GM23248 (cell line): ENCODE results near the gene AKNA. TPM values are rescaled to one million over a fixed set of nuclear protein-coding genes. Genes with fewer than 3 reads are reported as not detected.

ENCODE experiments used
- DNase-seq: peaks from one replicate; pipeline ENCODE4 v3.0.0-alpha.2; 2015
- H2AFZ ChIP-seq: fragments of 200-600 bp; sonication (generic); 2 replicates; pipeline ENCODE4 v1.6.1; 2016; ENCODE audit warnings: antibody characterized with exemption
- H3F3A ChIP-seq: fragments of 200-600 bp; sonication (generic); 2 replicates; pipeline ENCODE4 v1.6.1; 2016; ENCODE audit warnings: mild to moderate bottlenecking, antibody characterized with exemption, mixed run types; ENCODE audit not compliant: insufficient read depth
- H3K27ac ChIP-seq: fragments of 200-600 bp; sonication (generic); 2 replicates; pipeline ENCODE4 v1.5.1; 2016; ENCODE audit warnings: mild to moderate bottlenecking
- H3K27me3 ChIP-seq: fragments of 200-600 bp; sonication (generic); replicated peaks from 2 replicates; pipeline ENCODE4 v1.6.1; 2016; ENCODE audit warnings: mild to moderate bottlenecking; ENCODE audit not compliant: insufficient read depth
- H3K36me3 ChIP-seq: fragments of 200-600 bp; sonication (generic); 2 replicates; pipeline ENCODE4 v1.6.1; 2016; ENCODE audit warnings: low read depth, mild to moderate bottlenecking
- H3K4me1 ChIP-seq: fragments of 200-600 bp; sonication (generic); 2 replicates; pipeline ENCODE4 v1.6.1; 2016; ENCODE audit warnings: mild to moderate bottlenecking; ENCODE audit not compliant: insufficient read depth
- H3K4me2 ChIP-seq: fragments of 200-600 bp; sonication (generic); one replicate; pipeline ENCODE4 v1.6.1; 2016; ENCODE audit warnings: mild to moderate bottlenecking; ENCODE audit not compliant: unreplicated experiment
- H3K4me3 ChIP-seq: fragments of 200-600 bp; sonication (generic); 2 replicates; pipeline ENCODE4 v1.5.1; 2016; ENCODE audit warnings: mild to moderate bottlenecking
- H3K79me2 ChIP-seq: fragments of 200-600 bp; sonication (generic); 2 replicates; pipeline ENCODE4 v1.6.1; 2016; ENCODE audit warnings: mild to moderate bottlenecking; ENCODE audit not compliant: insufficient read depth
- H3K9ac ChIP-seq: fragments of 200-600 bp; sonication (generic); 2 replicates; pipeline ENCODE4 v1.6.1; 2016; ENCODE audit warnings: mild to moderate bottlenecking
- H3K9me2 ChIP-seq: fragments of 200-600 bp; sonication (generic); 2 replicates; pipeline ENCODE4 v1.6.1; 2016; ENCODE audit warnings: mixed run types, mild to moderate bottlenecking, moderate library complexity; ENCODE audit not compliant: insufficient read depth
- H3K9me3 ChIP-seq: fragments of 200-600 bp; sonication (generic); one replicate; pipeline ENCODE4 v1.6.1; 2017; ENCODE audit warnings: low read depth
- H4K20me1 ChIP-seq: fragments of 200-600 bp; sonication (generic); 2 replicates; pipeline ENCODE4 v1.6.0; 2016; ENCODE audit not compliant: insufficient read depth
- EZH2 ChIP-seq: fragments of 200-600 bp; sonication (generic); IDR thresholded peaks from 2 replicates; pipeline ENCODE4 v1.6.1; 2018; ENCODE audit warnings: antibody characterized with exemption, mild to moderate bottlenecking; ENCODE audit not compliant: insufficient read depth, poor library complexity, severe bottlenecking
- EZH2phosphoT487 ChIP-seq: fragments of 200-600 bp; sonication (generic); IDR thresholded peaks from 2 replicates; pipeline ENCODE4 v1.6.1; 2018; ENCODE audit warnings: antibody characterized with exemption, moderate library complexity, mild to moderate bottlenecking, low read depth; ENCODE audit not compliant: insufficient read depth
- WGBS, 2 experiments: methylation state at CpG; one replicate each; pipeline ENCODE4 v1.1.6; 2015 to 2017; ENCODE audit warnings: low lambda C conversion rate in 2 of 2, low coverage in 1 of 2; ENCODE audit errors: missing lambda C conversion rate in 2 of 2; 5-methylcytosine and 5-hydroxymethylcytosine counted together
- in situ Hi-C: fragments of 300-500 bp; cut with MboI; formaldehyde crosslinking; loops from 2 replicates; pipeline ENCODE4 v1.15.0; 2020
- polyA plus RNA-seq: library from polyadenylated mRNA; unstranded; fragments of >200 nt; fragmentation: Nextera tagmentation; extraction: Ambion mirVana; gene quantifications from 2 replicates; pipeline ENCODE4 v1.2.1, GENCODE V29; 2016
- total RNA-seq: library from RNA; depleted of rRNA; stranded (reverse); fragments of >200 nt; shearing (Covaris generic); gene quantifications from 2 replicates; pipeline ENCODE4 v1.2.3, GENCODE V29; 2014

Gene AKNA
- total and polyA plus RNA-seq, 2 experiments from 2014 or later = 1.8 to 6.6 TPM

- no peaks in the 10 kb centered on the region for H3K9me2 ChIP-seq
- H3K36me3 ChIP-seq = no peaks in the 10 kb centered on the region
- no peaks in the 10 kb centered on the region for H3K4me1 ChIP-seq
- TF ChIP-seq EZH2phosphoT487 = no peak
- TF ChIP-seq EZH2 = no peak
- H3K4me3 ChIP-seq = no peak overlapping the region
- H3K27me3 ChIP-seq = no peaks in the 10 kb centered on the region
- no peak overlapping the region for H2AFZ ChIP-seq
- no peaks in the 10 kb centered on the region for H3F3A ChIP-seq
- H3K9me3 ChIP-seq = no peaks in the 10 kb centered on the region
- H3K27ac ChIP-seq = no peak overlapping the region
- WGBS, 2 experiments = 90 to 92% methylated on average over 18 of the region's 18 CpGs
- no peak for DNase-seq
- no peaks in the 10 kb centered on the region for H3K79me2 ChIP-seq
- H3K9ac ChIP-seq = no peak overlapping the region
- in situ Hi-C loops = no loop called here
- no peaks in the 10 kb centered on the region for H4K20me1 ChIP-seq
- H3K4me2 ChIP-seq = no peak overlapping the region
These were observed 38.5 kb upstream of the AKNA start for GRCh38 chr9:114426046-114426948.

- Histone ChIP-seq H3K9me2 (no peaks in the 10 kb centered on the region), H3K79me2 (no peaks in the 10 kb centered on the region), H3K27ac (no peak overlapping the region), H3K9me3 (no peaks in the 10 kb centered on the region), H3K4me2 (no peak overlapping the region), H3F3A (no peaks in the 10 kb centered on the region), H3K9ac (no peak overlapping the region), H2AFZ (no peak overlapping the region), H3K27me3 (no peaks in the 10 kb centered on the region), H4K20me1 (no peaks in the 10 kb centered on the region), H3K4me3 (no peak overlapping the region), H3K4me1 (no peaks in the 10 kb centered on the region), H3K36me3 (no peaks in the 10 kb centered on the region)
- in situ Hi-C loops = no loop called here
- no peak for DNase-seq
- TF ChIP-seq EZH2 (no peak), EZH2phosphoT487 (no peak)
- 81 to 83% methylated on average over 11 of the region's 11 CpGs for WGBS, 2 experiments
These were observed 37.3 kb upstream of the AKNA start for GRCh38 chr9:114425126-114425525.

GRCh38 chr9:114424126-114424525 is 36.3 kb upstream of the AKNA start:
- H3K27me3 ChIP-seq = no peaks in the 10 kb centered on the region; the same call in 1 of the 2 replicates
- H3K4me3 ChIP-seq = no peak overlapping the region
- no peaks in the 10 kb centered on the region for H3F3A ChIP-seq
- TF ChIP-seq EZH2phosphoT487 (no peak), EZH2 (no peak)
- no peak overlapping the region for H3K9ac ChIP-seq
- no peaks in the 10 kb centered on the region for H3K9me3 ChIP-seq
- H3K4me1 ChIP-seq = no peaks in the 10 kb centered on the region
- in situ Hi-C loops = no loop called here
- H2AFZ ChIP-seq = no peak overlapping the region
- H3K27ac ChIP-seq = no peak overlapping the region
- H3K79me2 ChIP-seq = no peaks in the 10 kb centered on the region
- DNase-seq = no peak
- H3K9me2 ChIP-seq = no peaks in the 10 kb centered on the region
- H3K4me2 ChIP-seq = no peak overlapping the region
- 87 to 96% methylated on average over 12 of the region's 12 CpGs for WGBS, 2 experiments
- no peaks in the 10 kb centered on the region for H4K20me1 ChIP-seq
- no peaks in the 10 kb centered on the region for H3K36me3 ChIP-seq

- no peak overlapping the region for H2AFZ ChIP-seq
- in situ Hi-C loops = no loop called here
- no peaks in the 10 kb centered on the region for H3K4me1 ChIP-seq
- H3F3A ChIP-seq = no peaks in the 10 kb centered on the region
- H3K4me2 ChIP-seq = no peak overlapping the region
- H3K36me3 ChIP-seq = no peaks in the 10 kb centered on the region
- 76 to 81% methylated on average over 14 of the region's 14 CpGs for WGBS, 2 experiments
- H3K9me2 ChIP-seq = no peaks in the 10 kb centered on the region
- H3K27ac ChIP-seq = no peak overlapping the region
- TF ChIP-seq EZH2 (no peak), EZH2phosphoT487 (no peak)
- H3K9ac ChIP-seq = no peak overlapping the region
- DNase-seq = no peak
- H3K9me3 ChIP-seq = no peaks in the 10 kb centered on the region
- H3K4me3 ChIP-seq = no peak overlapping the region
- H4K20me1 ChIP-seq = no peaks in the 10 kb centered on the region
- H3K27me3 ChIP-seq = no peaks in the 10 kb centered on the region; the same call in 1 of the 2 replicates
- H3K79me2 ChIP-seq = no peaks in the 10 kb centered on the region
These were observed 35.4 kb upstream of the AKNA start for GRCh38 chr9:114423181-114423580.
